ENCODE measurements around the gene MRPS9. TPM values are rescaled to one million over a fixed set of nuclear protein-coding genes. Genes with fewer than 3 reads are reported as not detected.

The MRPS9 gene
- total RNA-seq, 1 experiment from 2014 or later: 60.0 TPM

DNA sequence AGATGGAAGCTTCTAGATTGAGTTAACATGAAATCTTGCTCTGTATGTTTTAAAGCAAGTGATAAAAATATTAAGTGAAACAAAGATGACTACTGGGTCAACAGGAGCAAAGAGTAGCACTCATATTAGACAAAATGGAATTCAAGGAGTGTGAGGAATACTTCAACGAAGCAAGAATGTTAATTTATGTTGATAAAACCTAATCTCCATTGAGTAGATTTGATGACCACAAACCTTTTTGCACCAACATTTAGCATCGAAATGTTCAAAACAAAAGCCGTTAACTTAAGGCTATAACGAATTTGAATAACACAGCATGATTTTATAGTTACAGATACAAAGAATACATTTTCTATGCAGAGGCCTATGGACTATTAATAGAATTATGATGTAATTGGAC, 35.7 kb downstream of the MRPS9 start:
- Histone ChIP-seq H3K23me2 (ENCODE audit: insufficient read length, low read depth, low read length, poor library complexity, severe bottlenecking) (no peaks in the 10 kb centered on the region), H3K79me1 (ENCODE audit: insufficient read depth, low read depth, low read length, poor library complexity, severe bottlenecking) (no peaks in the 10 kb centered on the region), H2BK5ac (ENCODE audit: insufficient read length, low read length) (no peak overlapping the region), H4K91ac (ENCODE audit: insufficient read length, low read depth, low read length) (no peak overlapping the region), H3K4me2 (ENCODE audit: insufficient read depth, insufficient read length, low read length) (no peak overlapping the region), H2AFZ (ENCODE audit: low read length) (no peak overlapping the region), H2BK12ac (ENCODE audit: insufficient read length, low read depth, low read length) (no peak overlapping the region), H3K27ac (ENCODE audit: insufficient read length, low read depth, low read length) (no peak overlapping the region), H3K23ac (ENCODE audit: insufficient read length, low read depth, low read length) (no peak overlapping the region), H3K9me3 (ENCODE audit: control insufficient read depth, low read depth, low read length) (no peaks in the 10 kb centered on the region), H3K9ac (ENCODE audit: extremely low read depth, insufficient read length, low read length) (no peak overlapping the region), H4K8ac (replicated peaks; ENCODE audit: insufficient read length, low read depth, low read length) (no peak overlapping the region), H2BK15ac (ENCODE audit: low read depth, low read length) (no peak overlapping the region), H4K5ac (ENCODE audit: insufficient read length, low read depth, low read length) (no peak overlapping the region), H4K20me1 (ENCODE audit: control insufficient read depth, insufficient read depth, insufficient read length) (no peaks in the 10 kb centered on the region), H2BK20ac (ENCODE audit: low read depth, low read length, poor library complexity, severe bottlenecking) (no peak overlapping the region), H3K79me2 (ENCODE audit: insufficient read depth, low read length) (peaks cover 1% of the 10 kb centered on the region; the same call in 1 of the 2 replicates), H3K27me3 (ENCODE audit: insufficient read depth, low read length) (no peaks in the 10 kb centered on the region), H3K14ac (ENCODE audit: insufficient read depth, low read length) (no peak overlapping the region), H3K4me1 (ENCODE audit: insufficient read depth, low read length) (peaks cover 7% of the 10 kb centered on the region; the same call in 1 of the 2 replicates), H2BK120ac (ENCODE audit: low read depth, low read length, poor library complexity, severe bottlenecking) (no peak overlapping the region), H3T11ph (ENCODE audit: low read length) (no peak overlapping the region), H3K18ac (ENCODE audit: insufficient read length, low read depth, low read length) (no peak overlapping the region), H3K4ac (ENCODE audit: low read depth, low read length) (no peak overlapping the region), H3K56ac (ENCODE audit: insufficient read length, low read depth, low read length) (no peak overlapping the region), H2AK5ac (ENCODE audit: insufficient read length, low read length) (no peak overlapping the region)
- Mint-ChIP-seq H3K27me3 (ENCODE audit: low read depth) (no peaks in the 10 kb centered on the region), H3K27ac (0 out of 7 replicates have a peak overlapping the region, but pooled peaks of 1 of the 3 experiments have one; percentile 55), H3K4me3 (no peak overlapping the region), H3K9me3 (no peaks in the 10 kb centered on the region), H3K4me1 (peaks cover 30 to 39% of the 10 kb centered on the region in 2 experiments), H3K36me3 (ENCODE audit: insufficient read depth in 1 of 3, low read depth in 3 of 3) (peaks cover 0 to 13% (median 10%) of the 10 kb centered on the region in 3 experiments; a peak in 5 of 7 replicates)
- no peak for DNase-seq
- TF ChIP-seq, protein P1, sequence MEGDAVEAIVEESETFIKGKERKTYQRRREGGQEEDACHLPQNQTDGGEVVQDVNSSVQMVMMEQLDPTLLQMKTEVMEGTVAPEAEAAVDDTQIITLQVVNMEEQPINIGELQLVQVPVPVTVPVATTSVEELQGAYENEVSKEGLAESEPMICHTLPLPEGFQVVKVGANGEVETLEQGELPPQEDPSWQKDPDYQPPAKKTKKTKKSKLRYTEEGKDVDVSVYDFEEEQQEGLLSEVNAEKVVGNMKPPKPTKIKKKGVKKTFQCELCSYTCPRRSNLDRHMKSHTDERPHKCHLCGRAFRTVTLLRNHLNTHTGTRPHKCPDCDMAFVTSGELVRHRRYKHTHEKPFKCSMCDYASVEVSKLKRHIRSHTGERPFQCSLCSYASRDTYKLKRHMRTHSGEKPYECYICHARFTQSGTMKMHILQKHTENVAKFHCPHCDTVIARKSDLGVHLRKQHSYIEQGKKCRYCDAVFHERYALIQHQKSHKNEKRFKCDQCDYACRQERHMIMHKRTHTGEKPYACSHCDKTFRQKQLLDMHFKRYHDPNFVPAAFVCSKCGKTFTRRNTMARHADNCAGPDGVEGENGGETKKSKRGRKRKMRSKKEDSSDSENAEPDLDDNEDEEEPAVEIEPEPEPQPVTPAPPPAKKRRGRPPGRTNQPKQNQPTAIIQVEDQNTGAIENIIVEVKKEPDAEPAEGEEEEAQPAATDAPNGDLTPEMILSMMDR (conservative IDR thresholded peaks at IDR 0.05): no peak
- no CpG with 5 or more reads among the region's 4 CpGs for WGBS (ENCODE audit: extremely low coverage, insufficient read length, low lambda C conversion rate)
